ENCODE results near the gene PTPRK. TPM values are rescaled to one million over a fixed set of nuclear protein-coding genes. Genes with fewer than 3 reads are reported as not detected.

PTPRK gene
- total and polyA plus RNA-seq, 2 donors (not counting 1 experiment from before 2014, with no cell fraction given): 16.2 to 18.7 TPM

DNA sequence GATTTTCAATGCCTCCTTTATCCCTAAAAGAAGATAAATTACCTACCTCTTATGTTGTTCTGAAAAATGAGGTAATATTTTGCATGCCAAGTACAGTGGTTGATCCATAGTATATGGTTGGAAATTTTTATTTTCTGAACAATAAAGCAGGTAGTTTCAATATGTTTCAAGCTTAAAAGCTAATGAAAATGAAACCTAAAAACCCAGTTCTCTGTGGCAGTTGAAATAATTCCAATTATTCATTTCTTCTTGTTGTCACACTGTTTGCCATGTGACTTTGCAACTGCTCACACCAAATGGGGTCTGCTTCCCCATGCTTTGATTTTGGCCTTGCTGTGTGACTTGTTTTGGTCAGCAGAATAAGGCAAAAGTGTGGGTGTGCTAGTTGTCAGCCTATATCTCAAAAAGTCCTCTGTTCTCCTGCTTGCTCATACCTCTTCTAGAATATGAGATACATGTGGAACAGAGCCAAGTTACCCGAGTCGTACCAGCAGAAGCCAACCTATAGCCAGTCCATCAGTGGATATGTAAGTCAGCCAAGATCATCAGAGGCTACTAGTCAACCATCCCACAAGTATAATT lies 422.3 kb downstream of the PTPRK start:
- H3K4me1 Mint-ChIP-seq: peaks cover 2% of the 10 kb centered on the region
- no CpG with 5 or more reads among the region's 2 CpGs for WGBS (ENCODE audit: insufficient coverage)
- H2AFZ ChIP-seq (ENCODE audit: insufficient read depth, low read depth, low read length, poor library complexity, severe bottlenecking): no peak overlapping the region
- ATAC-seq (ENCODE audit: low read depth): no peak
- peaks cover 0 to 7% of the 10 kb centered on the region in 2 experiments for H3K36me3 ChIP-seq (replicated peaks in 1 of 2; ENCODE audit: control extremely low read depth in 1 of 2, control insufficient read depth in 1 of 2, extremely low read depth in 1 of 2, insufficient read depth in 2 of 2, low read length in 1 of 2)
- TF ChIP-seq, protein P1, sequence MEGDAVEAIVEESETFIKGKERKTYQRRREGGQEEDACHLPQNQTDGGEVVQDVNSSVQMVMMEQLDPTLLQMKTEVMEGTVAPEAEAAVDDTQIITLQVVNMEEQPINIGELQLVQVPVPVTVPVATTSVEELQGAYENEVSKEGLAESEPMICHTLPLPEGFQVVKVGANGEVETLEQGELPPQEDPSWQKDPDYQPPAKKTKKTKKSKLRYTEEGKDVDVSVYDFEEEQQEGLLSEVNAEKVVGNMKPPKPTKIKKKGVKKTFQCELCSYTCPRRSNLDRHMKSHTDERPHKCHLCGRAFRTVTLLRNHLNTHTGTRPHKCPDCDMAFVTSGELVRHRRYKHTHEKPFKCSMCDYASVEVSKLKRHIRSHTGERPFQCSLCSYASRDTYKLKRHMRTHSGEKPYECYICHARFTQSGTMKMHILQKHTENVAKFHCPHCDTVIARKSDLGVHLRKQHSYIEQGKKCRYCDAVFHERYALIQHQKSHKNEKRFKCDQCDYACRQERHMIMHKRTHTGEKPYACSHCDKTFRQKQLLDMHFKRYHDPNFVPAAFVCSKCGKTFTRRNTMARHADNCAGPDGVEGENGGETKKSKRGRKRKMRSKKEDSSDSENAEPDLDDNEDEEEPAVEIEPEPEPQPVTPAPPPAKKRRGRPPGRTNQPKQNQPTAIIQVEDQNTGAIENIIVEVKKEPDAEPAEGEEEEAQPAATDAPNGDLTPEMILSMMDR (IDR thresholded peaks at IDR 0.05): no peak
- no peak for TF ChIP-seq EZH2 (IDR thresholded peaks at IDR 0.05; ENCODE audit: borderline replicate concordance, insufficient read depth, low read depth, low read length, poor library complexity, severe bottlenecking)
- H3K4me3 Mint-ChIP-seq: no peak overlapping the region
- no peak for DNase-seq
- no peaks in the 10 kb centered on the region for H3K79me2 ChIP-seq (ENCODE audit: control insufficient read depth, insufficient read depth, low read length)
- POLR2A ChIA-PET: no interaction called here
- intact Hi-C loops (cut with micrococcal nuclease): no loop called here
- CTCF ChIA-PET: interaction anchor here (0.7 kb wide), 1 partner anchor 28 kb away, joined by 3 read pairs; no protein-coding TSS in a partner anchor
- H3K4me3 ChIP-seq (ENCODE audit: control extremely low read depth in 1 of 5, extremely low read depth in 1 of 5, insufficient read depth in 1 of 5, low read depth in 2 of 5, low read length in 4 of 5): no peak overlapping the region
- no peaks in the 10 kb centered on the region for H3K9me3 Mint-ChIP-seq (ENCODE audit: insufficient read depth)
- H3K27ac Mint-ChIP-seq: no peak overlapping the region
- H3K27me3 ChIP-seq (replicated peaks in 1 of 4; ENCODE audit: control extremely low read depth in 1 of 4, control insufficient read depth in 3 of 4, insufficient read depth in 4 of 4, low read length in 3 of 4): no peaks in the 10 kb centered on the region
- peaks cover 5% of the 10 kb centered on the region for H4K20me1 ChIP-seq (ENCODE audit: control insufficient read depth, insufficient read depth, low read length, poor library complexity, severe bottlenecking)
- H3K27ac ChIP-seq (ENCODE audit: low read length in 2 of 2): no peak overlapping the region
- no peaks in the 10 kb centered on the region for H3K27me3 Mint-ChIP-seq
- no peaks in the 10 kb centered on the region for H3K4me1 ChIP-seq (ENCODE audit: control insufficient read depth in 2 of 2, insufficient read depth in 2 of 2, low read length in 2 of 2)
- H3K4me2 ChIP-seq (replicated peaks; ENCODE audit: low read depth, low read length, poor library complexity, severe bottlenecking): no peak overlapping the region
- H3K9me3 ChIP-seq (ENCODE audit: control extremely low read depth in 1 of 3, control insufficient read depth in 2 of 3, insufficient read depth in 1 of 3, low read length in 2 of 3): no peaks in the 10 kb centered on the region
- no peak overlapping the region for H3K9ac ChIP-seq (ENCODE audit: low read length)

DNA sequence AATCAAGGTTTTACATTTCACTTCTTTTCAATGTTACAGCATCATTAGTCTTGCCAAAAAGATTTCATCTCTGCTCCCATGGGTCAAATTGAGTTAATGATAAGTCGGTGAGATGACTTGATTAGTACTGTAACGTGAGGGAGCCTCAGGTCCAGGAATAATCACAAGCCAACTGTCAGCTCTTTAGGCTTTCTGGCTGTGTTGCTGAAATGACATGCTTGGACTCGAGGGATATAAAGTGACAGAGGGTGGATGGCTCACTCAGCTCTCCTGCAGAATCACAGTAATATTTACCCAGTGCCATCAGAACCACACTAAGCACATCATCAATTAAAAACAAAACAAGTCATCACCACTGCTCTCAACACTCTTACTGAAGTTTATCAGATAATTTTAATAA lies 423.4 kb downstream of the PTPRK start:
- ChIA-PET POLR2A (no interaction called here), CTCF (no interaction called here)
- H4K20me1 ChIP-seq (ENCODE audit: control insufficient read depth, insufficient read depth, low read length, poor library complexity, severe bottlenecking): peaks cover 5% of the 10 kb centered on the region
- no peaks in the 10 kb centered on the region for H3K79me2 ChIP-seq (ENCODE audit: control insufficient read depth, insufficient read depth, low read length)
- no peak overlapping the region for H2AFZ ChIP-seq (ENCODE audit: insufficient read depth, low read depth, low read length, poor library complexity, severe bottlenecking)
- DNase-seq (no peak), ATAC-seq (ENCODE audit: low read depth) (no peak)
- no peaks in the 10 kb centered on the region for H3K4me1 ChIP-seq (ENCODE audit: control insufficient read depth in 2 of 2, insufficient read depth in 2 of 2, low read length in 2 of 2)
- intact Hi-C loops (cut with micrococcal nuclease): no loop called here
- WGBS (ENCODE audit: insufficient coverage): 100% methylated on average over 2 of the region's 3 CpGs
- no peak overlapping the region for H3K4me2 ChIP-seq (replicated peaks; ENCODE audit: low read depth, low read length, poor library complexity, severe bottlenecking)
- no peaks in the 10 kb centered on the region for H3K27me3 Mint-ChIP-seq
- TF ChIP-seq, protein P1 (IDR thresholded peaks at IDR 0.05): no peak
- TF ChIP-seq EZH2 (IDR thresholded peaks at IDR 0.05; ENCODE audit: borderline replicate concordance, insufficient read depth, low read depth, low read length, poor library complexity, severe bottlenecking): no peak
- H3K4me1 Mint-ChIP-seq: peaks cover 2% of the 10 kb centered on the region
- no peaks in the 10 kb centered on the region for H3K9me3 Mint-ChIP-seq (ENCODE audit: insufficient read depth)
- no peak overlapping the region for H3K4me3 ChIP-seq (ENCODE audit: control extremely low read depth in 1 of 5, extremely low read depth in 1 of 5, insufficient read depth in 1 of 5, low read depth in 2 of 5, low read length in 4 of 5)
- H3K27ac ChIP-seq (ENCODE audit: low read length in 2 of 2): no peak overlapping the region
- H3K9me3 ChIP-seq (ENCODE audit: control extremely low read depth in 1 of 3, control insufficient read depth in 2 of 3, insufficient read depth in 1 of 3, low read length in 2 of 3): no peaks in the 10 kb centered on the region
- no peak overlapping the region for H3K27ac Mint-ChIP-seq
- H3K36me3 ChIP-seq (replicated peaks in 1 of 2; ENCODE audit: control extremely low read depth in 1 of 2, control insufficient read depth in 1 of 2, extremely low read depth in 1 of 2, insufficient read depth in 2 of 2, low read length in 1 of 2): peaks cover 0 to 5% of the 10 kb centered on the region in 2 experiments
- no peaks in the 10 kb centered on the region for H3K27me3 ChIP-seq (replicated peaks in 1 of 4; ENCODE audit: control extremely low read depth in 1 of 4, control insufficient read depth in 3 of 4, insufficient read depth in 4 of 4, low read length in 3 of 4)
- H3K4me3 Mint-ChIP-seq: no peak overlapping the region
- H3K9ac ChIP-seq (ENCODE audit: low read length): no peak overlapping the region
